ENCODE results near the gene MAP3K9.
"Not testable (repeated sequence)": the region's sequence is repeated elsewhere in the genome, so short reads cannot be mapped to it uniquely, and the experiment has no call there.

The MAP3K9 gene

DNA sequence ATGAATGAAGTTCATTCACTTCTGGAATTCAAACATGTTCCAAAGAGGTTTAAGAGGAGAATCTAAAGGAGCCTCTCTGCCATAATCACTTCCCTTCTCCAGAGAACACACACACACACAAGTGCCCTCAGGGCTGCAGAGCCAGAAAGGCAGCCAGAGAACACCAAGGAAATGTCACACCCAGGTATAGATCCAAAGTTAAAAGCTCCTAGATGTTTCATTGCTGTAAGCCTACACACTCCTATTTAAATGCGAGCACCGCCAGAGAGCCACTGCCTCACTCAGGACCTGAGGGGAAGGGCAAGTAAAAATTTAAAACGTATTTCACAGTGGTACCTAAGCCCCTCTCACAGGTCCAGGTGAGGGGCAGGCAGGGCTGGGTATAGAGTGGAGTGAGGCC is 85.2 kb downstream of the MAP3K9 start:
- DNase-seq (ENCODE audit: low spot score) = no peak

DNA sequence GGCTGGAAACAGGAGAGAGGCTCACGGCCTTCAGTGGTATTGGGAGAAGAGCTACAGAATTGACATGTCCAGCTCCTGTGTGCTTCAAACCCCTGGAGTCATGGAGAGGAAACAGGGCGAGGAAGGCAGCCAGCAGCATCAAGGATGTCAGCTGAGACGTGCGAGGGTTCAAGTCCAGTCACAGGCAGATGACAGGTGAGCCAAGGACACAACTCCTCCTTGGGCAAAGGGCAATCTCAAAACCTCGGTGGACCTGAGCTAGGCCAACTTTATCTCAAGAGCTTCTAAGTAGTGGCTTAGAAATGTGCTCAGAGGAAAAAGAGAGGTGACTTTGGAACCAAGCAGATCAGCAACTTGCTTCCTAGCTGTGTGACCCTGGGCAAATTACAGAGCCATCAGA is 86.0 kb downstream of the MAP3K9 start:
- no peak for DNase-seq (ENCODE audit: low spot score)

DNA sequence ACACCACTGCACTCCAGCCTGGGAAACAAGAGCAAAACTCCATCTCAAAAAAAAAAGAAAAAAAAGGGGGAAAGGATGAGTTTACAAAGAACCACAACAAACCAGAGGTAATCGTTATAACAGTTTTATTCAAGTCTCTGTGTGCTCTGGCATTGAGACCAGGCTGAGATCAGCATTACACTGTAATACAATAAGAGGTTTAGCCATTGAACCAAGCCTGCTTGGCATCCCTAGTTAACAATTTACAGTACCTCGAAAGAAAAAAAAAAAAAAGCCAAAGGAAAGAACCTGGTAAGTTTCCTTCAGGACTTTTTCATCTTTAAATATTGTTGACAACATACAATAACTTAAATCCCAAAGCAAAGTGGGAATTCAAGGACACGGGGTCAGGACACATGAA is 86.9 kb downstream of the MAP3K9 start:
- no peak for DNase-seq (ENCODE audit: low spot score)

DNA sequence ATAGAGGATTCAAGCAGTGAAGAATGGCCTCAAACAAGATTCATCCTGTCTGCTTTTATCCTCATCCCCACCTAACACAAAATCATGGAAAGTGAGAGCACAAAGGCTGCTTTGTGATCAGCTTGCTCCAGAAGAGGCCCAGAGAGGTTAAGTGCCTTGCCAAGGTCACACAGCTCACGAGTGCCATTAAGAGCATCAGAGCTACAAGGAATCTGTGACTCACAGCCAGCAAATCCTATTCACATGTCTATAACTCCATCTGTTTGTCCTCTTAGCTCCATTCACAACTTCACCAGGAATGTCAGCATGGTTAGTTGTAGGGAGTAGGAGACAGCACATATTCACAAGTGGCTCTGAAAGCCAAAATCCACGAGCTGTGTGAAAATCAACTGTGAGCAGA is 87.8 kb downstream of the MAP3K9 start:
- no peak for DNase-seq (ENCODE audit: low spot score)

DNA sequence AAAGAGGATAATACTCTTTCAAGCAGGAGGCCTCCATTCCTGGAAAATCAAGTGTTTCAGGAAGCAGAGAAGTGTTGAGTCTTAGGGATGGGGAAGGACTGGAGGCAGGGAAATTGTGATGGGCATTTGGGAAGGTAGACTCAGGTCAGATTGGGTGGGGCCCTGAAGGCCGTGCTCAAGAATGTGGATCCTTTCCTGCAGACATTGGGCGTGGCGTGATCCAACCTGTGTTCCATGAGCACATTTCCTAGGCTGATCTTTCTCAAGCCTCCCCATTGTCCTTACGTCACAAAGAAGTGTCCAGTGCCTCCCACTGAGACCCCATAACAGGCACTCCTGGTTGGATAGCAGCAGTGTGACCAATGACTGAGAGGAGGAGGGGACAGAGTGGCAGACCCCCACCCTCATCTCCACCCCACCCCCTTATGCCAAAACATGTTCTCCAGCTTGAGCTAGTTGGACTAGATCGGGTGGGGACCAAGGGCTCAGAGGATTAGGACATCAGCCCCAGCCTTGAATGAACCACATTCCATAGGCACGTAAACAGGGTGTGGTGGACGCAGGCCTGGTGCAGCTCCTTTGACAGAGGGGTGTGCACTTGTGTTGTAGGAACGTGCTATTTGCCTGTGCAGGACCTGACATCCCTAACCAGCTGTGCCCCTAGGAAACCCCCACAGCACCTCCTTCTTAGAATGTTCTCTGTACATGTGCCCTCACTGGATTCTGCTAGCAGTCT is 90.8 kb downstream of the MAP3K9 start:
- DNase-seq (ENCODE audit: low spot score) = no peak

DNA sequence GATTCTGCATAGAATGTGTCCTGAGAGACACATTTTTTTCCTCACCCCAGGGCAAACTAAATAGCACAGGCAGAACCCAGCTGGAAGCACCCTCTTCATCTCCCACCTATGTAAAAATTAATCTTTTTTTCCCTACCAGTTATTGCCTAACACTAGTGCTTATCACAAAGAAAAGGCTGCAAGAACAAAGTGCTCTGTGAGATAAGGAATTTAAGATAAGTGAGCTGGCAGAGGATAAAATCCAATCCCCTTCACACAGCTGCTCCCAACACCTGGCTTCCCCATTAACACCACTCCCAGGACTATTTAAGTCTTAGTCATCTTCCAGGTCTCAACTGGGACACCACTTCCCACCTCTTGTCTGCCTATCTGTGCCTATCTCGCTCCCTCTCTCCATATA is 92.4 kb downstream of the MAP3K9 start:
- DNase-seq (ENCODE audit: low spot score) = no peak

DNA sequence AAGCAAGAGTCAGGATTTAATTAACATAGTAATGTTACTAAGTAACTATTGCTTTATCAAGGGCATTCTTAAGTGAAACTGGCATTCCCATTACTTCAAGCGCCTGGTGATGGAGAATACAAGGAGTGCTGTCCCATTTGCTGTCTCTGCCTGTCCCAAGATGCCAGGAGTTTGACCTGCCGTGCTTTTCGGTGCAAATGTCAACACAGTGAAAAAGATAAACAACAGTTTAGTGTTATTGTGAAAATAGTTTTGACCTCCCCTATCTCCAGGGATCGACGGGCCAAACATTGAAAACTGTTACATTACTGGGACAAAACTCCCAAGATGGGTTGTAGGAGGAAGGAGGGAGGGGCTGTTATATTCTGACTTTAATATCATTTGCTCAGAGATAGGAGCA is 92.8 kb downstream of the MAP3K9 start:
- DNase-seq (ENCODE audit: low spot score) = no peak

DNA sequence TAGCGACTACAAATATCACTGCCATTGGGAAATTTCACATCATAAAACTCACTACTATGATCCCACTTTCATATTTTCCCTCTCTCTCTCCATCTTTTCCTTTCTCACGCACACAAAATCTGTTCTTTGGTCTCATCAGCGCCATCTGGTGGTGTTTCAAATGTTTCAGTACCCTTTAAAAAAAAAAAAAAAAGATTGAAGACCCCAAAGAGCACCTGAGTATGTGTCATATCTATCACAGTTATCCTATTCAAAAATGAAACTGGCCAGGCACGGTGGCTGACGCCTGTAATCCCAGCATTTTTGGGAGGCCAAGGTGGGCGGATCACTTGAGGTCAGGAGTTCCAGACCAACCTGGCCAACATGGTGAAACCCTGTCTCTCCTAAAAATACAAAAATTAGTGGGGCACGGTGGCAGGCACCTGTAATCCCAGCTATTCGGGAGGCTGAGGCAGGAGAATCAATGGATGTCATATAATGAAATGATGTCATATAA is 95.2 kb downstream of the MAP3K9 start:
- peak; percentile 50 for DNase-seq (ENCODE audit: low spot score)

DNA sequence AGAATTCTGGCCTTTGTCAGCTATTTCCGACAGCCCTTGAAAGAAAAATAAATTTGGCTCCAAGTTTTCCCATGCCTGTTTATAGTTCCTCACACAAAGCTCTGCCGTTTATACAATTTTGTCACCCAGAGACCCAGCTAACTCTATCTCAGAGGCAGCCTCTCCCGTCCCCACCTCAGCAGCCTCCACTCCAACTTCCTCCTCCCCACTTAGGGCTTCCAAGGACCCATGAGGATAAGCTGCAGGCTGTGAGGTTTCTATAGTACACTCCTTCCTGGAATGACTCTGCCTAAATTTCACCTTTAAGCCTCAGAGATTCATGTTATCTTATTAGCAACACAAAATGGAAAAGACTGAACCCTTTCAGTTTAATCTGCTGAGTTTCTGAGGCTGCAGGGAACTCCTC is 95.8 kb downstream of the MAP3K9 start:
- no peak for DNase-seq (ENCODE audit: low spot score)

DNA sequence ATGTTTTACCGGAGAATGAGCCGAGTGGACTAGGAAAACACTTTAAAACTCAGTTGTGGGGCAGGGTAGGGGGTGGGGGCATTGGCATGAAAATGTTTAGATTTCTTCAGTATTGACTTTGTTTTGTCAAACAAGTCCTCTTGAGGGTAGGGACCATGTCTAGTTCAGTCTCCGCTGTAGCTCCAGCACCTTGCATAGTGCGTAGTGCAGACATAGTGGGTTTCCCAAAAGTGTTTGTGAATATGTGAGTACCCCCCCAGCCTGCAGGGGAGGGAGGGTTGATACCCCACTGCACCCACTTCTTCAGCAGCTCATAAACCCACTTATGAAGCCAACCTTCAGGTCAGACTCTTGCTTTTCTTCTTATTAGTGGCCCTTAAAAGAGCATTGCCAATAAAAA is 96.2 kb downstream of the MAP3K9 start:
- no peak for DNase-seq (ENCODE audit: low spot score)

DNA sequence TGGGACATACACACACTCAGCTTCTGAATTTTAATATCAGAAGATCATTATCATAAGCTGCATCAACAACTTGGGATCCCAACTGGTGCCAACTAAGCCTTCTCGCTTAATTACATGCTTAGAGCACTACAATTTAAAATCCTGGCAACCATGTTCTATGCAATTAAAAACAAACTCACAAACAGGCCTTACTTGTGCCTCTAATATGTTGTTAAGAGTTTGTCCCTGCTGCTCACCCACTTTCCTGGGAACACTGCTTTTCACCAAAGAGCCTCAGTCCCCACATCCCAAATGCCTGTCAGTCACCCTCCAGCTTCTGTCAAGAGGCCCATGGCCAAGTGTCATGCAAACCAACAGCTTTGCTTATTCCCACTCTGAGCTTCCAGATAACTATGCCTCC is 97.9 kb downstream of the MAP3K9 start:
- DNase-seq (ENCODE audit: low spot score) = no peak

DNA sequence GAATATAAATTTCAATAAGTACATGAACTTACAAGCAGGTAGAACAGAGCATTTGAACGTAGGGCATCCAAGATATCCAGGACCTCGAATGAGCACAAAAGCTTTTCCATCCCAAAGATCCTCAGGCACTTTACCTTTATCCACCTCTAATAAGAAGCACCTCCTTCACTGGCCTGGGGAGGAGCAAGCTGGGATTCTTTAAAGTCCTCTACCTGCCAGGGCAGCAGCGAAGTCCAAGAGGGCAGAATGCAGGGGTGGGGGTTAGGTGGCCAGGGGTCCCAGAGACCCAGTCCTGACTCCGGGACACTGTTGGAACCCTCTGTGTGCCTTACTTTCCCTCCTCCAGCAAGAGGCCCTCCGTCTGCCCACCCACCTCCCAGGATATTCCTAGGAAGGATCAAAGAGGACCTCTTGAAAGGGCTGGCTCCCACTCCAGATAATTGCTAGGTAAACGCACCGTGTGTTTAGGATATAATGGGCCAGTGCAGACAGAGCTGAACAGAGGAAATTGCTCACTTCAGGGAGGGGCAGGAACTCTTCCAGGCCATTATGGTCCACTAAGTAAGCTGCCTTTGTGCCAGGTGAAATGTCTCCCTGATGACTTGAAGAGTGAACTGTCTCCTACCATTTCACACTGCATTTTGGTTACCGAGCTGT is 99.5 kb downstream of the MAP3K9 start:
- DNase-seq (ENCODE audit: low spot score) = no peak

DNA sequence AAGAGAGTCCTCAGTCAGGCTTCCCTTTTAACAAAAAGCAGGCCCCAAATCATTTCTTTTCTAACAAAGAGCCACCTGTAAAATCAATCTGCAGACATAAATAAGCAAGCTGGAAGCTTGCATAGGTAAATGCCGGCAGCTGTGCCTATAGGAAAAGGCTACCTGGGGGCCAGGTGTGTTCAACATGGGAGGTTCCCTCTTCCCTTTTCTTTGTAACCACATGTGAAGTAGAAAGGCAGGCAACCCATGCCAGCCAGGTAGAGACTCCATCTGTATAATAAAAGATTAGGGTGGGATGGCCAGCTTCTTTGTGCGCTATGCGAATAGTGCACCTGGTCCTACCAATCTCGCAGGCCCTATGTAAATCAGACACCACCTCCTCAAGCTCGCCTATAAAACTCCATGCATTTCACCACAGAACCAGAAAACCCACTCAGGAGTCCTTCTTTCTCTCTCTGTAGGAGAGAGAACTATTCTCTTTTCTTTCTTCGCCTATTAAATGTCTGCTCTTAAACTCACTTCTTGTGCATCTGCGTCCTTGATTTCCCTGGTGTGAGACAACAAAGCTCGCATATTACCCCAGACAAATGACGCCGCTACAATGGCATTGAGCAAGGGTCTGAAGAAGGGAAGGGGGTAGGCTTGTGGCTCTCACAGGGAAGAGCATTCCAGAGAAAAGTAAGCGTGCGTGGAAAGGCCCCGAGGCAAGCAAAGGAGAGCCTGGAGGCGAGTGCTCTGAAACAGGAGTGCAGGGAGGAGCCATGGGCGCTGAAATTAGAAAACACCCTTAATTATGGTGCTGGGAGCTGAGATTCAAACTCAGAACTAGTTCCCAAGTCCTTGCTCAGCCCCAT is 100.4 kb downstream of the MAP3K9 start:
- DNase-seq (ENCODE audit: low spot score) = no peak

DNA sequence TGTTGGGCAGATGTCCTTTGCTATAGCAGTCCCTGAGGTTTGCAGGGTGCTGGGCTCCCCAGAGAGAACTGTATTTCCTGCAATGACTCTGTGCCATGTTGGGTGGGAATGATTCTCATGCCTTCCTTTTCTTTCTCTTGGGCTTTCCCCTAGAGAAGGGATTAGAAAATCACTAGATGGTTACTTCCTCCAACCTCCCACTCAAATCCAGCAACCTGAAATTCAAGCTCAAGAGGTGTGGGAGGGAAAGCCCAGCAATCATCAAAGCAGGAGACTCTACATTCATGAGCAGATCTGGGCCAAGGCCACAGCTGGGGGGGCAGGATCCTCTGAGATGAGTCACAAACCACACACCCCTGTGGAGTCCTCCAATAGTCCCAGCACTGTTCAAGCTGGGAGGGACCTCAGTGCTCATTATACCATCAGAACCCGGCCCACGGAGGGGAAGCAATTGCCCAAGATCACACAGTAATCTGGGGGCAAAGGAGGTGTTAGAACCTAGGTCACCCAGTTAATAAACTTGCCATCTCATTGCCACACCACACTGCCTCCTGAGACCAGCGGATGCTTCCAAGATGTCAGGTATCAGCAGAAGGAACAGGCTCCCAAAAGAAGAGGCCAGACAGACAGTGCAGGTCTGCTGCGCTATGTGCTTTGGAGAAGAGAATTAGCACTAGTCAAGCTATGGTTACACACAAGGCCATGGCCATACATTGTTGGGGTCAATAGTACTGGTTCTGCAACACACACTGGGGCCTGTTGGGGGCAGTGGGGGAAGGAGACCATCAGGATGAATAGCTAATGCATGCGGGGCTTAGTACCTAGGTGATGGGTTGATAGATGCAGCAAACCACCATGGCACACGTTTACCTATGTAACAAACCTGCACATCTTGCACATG is 101.9 kb downstream of the MAP3K9 start:
- no peak for DNase-seq (ENCODE audit: low spot score)

DNA sequence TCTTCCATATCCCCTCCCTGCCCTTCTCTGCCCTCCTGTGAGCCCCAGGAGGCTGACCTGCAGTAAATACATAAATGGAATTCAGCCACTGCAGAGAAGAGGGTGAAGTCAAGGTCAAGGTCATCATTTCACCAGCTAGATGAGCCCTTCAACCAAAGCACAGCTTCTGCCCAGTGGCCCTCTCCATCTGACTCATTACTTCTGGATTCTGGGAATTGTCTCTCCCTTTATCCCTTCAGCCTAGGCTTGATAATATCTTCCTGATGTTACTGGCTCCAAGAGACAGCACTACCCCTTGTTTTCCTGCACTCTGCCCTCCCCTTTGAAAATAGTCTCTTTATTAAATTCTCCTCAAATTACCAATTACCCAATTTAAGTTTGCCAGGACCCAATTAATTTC is 103.1 kb downstream of the MAP3K9 start:
- DNase-seq (ENCODE audit: low spot score) = no peak

DNA sequence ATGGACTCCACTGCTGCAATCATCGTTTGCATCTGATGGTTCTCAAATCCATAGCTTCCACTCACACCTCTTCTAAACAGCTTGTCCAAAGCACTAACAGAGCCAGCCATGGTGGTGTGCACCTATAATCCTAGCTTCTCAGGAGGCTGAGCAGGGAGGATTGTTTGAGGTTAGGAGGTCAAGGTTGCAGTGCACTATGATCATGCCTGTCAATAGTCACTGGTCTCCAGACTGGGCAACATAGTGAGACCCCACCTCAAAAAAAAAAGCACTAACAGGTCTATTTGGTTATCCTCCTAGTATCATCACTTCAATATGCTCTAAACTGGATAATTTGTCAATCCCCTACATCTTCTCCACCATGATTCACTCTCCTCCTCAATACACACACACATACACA is 104.4 kb downstream of the MAP3K9 start:
- no peak for DNase-seq (ENCODE audit: low spot score)

DNA sequence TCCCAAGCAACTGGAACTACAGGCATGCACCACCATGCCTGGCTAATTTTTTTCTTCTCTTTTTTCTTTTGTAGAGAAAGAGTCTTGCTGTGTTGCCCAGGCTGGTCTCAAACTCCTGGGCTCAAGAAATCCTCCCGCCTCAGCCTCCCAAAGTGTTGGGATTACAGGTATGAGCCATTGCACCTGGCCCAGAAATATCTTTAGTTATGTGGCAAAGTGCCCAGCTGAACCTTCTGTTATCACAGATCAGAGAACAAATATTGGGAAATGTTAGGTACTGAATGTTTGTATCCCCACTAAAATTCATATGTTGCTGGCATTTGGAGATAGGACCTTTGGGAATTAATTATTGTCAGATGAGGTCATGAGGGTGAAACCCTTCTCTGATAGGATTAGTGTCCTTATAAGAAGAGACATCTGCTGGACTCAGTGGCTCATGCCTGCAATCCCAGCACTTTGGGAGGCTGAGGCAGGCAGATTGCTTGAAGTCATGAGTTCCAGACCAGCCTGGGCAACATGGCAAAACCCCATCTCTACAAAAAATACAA is 105.6 kb downstream of the MAP3K9 start:
- not testable (repeated sequence) for DNase-seq (ENCODE audit: low spot score)

DNA sequence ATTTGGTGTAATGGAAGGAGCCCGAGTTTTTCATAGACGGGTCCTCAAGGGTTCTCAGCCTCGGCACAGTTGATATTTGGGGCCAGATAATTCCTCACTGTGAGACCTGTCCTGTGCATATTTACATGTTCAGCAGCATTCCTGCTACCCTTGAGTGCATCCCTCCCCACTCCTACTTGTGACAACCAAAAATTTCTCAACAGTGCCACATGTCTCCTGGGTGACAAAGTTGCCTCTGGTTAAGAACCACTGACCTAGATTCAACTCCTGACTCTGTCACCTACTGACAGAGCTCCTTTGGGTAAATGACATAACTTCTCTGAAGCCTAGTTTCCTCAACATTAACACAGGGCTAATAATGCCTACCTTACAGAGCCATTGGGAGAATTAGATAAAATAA is 107.2 kb downstream of the MAP3K9 start:
- no peak for DNase-seq (ENCODE audit: low spot score)

DNA sequence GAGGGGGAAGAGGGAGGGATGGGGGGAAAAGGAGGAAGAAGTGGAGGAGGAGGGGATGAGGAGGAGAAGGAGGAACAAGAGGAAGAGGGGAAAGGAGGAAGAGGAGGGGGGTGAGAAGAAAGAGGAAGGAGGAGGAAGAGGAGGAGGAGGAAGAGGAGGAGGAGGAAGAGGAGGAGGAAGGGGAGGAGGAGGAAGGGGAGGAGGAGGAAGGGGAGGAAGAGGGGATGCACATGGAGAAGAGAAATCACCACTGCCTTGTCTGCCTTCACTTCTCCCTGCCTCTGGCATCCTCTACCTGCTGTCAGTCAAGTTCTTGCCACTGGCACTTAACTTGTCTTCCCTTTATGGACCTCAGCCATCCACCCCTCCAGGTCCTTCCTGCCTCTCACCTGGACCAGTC is 107.7 kb downstream of the MAP3K9 start:
- DNase-seq (ENCODE audit: low spot score) = no peak

DNA sequence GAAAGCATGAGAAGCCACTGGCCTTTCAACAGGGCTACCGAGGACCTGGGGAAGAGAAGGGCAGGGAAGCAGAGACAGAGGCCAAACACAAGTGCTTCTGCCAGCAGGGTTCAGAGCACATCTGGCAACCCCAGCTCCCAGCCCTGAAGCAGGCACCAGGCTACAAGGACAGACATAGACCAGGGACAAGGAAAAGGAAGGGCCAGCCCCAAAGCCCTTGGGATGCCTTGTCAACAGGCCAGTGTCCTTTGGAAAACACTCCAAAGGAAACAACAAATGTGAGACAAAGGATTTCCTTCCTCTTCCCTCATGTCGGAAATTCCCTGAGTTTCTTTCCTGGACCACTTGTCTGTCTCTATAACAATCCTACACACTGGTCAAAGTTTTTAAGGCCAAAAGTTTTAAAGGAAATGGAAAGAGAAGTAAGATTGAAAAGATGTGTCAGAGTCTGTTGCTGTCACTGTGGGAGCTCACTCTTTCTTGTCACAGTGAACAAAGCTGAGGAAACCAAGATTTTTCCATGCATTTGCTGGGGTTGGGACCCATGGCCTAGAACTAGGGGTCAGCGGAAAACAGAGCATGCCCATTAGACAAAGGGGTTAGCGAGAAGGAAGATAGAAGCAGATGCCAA is 108.2 kb downstream of the MAP3K9 start:
- no peak for DNase-seq (ENCODE audit: low spot score)

DNA sequence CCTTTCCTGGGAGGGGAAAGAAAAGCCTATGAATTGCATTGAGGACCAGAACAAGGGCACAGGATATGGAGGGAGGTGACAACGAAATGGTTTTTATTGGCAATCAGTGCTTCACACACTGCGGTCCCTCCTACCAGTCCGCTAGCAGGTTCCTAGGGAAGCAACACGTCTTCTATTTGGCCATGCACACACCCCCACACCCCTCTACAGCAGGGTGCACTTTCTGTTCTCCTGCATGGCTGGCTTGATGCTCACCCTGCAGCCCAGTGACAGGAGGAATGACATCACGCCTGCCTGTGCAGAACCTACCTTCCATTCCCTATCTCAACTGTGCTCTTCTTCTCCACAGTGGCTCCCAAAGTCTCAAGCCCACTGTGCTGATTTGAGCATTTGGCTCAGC is 109.7 kb downstream of the MAP3K9 start:
- no peak for DNase-seq (ENCODE audit: low spot score)

Data from activated CD4-positive, alpha-beta T cell treated with anti-CD3 and anti-CD28 coated beads, Interleukin-2, Interleukin-4, amounts not matched to agents 100 ng/mL and 50 ng/mL, durations not matched to agents 16 hours and 8 hours (primary cell).